IPS-18c (cell line): ENCODE results near the gene SGK1.

Source experiments
- H3K4me3 ChIP-seq: 2 replicates; pipeline ENCODE4 v1.7.0; 2013; ENCODE audit warnings: low read depth, mild to moderate bottlenecking, low read length, moderate library complexity; ENCODE audit not compliant: insufficient read depth
- H3K9me3 ChIP-seq: one replicate; pipeline ENCODE4 v1.6.1; 2013; ENCODE audit warnings: mild to moderate bottlenecking, low read length, moderate library complexity; ENCODE audit not compliant: control insufficient read depth, insufficient read depth

SGK1 gene

DNA sequence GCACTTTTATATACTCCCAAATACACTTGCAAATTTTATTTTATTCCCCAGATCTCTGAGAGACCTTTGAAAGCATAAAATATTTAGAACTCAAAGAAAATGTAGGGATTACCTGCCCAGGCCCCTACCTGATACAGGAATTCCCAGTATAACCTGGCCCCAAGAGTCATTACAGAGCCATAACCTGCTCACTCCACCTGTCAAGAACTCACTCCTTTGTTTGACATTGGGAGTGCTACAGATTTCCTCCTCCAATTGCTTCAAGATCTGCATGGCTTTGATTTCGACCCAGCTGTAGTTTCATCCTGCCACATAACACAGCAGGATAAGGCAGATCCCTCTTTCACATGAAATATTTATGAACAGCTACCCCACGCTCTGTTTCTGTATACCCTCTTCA, 169.3 kb downstream of the SGK1 start:
- H3K9me3 ChIP-seq, result no peaks in the 10 kb centered on the region
- H3K4me3 ChIP-seq, result no peak overlapping the region

DNA sequence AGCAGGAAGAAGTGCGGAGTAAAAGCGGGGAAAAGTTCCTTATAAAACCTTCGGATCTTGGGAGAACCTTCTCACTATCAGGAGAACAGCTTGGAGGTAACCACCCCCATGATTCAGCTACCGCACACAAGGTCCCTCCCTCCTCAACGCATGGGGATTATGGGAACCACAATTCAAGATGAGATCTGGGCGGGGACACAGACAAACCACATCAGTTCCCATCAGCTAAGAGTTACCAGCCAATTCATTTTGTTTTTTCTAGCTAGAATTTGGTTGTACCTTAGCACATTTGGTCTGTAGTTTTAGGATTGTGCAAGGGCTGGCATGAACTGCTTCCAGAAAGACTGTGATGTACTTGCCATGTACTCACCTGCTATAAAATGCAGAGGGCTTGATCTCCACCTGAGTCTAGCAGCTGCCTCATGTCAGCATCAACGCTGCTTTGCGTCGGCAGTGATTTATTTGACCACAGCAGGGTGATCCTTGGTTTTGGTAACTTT, 170.8 kb downstream of the SGK1 start:
- H3K4me3 ChIP-seq, result no peak overlapping the region
- H3K9me3 ChIP-seq, result no peaks in the 10 kb centered on the region

DNA sequence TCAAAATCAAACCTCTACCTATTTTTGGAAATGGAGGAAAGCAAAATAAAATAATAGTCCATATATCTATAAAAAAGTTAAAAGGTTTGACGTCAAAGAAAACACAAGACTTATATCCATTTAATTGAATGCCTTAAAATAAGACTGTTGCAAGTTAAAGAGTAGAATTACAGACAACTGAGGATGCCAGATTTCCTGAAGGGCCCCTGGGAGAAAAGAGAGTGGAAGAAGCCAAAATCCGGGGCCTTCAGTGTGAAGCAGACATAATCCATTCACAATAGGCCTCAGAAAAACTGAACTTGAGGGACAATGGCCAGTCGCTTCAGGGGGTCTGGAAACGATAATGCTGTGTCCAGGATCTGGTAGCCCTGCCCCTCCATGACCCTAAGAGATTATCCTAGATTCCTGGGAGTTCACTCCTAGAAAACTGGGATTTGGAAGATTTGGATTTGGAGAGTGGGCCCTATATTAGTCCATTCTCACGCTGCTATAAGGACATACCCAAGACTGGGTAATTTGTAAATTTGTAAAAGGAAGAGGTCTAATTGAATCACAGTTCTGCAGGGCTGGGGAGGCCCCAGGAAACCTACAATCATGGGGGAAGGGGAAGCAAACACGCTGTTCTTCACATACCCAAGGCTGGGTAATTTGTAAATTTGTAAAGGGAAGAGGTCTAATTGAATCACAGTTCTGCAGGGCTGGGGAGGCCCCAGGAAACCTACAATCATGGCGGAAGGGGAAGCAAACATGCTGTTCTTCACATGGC, 171.5 kb downstream of the SGK1 start:
- H3K4me3 ChIP-seq, result no peak overlapping the region
- H3K9me3 ChIP-seq, result no peaks in the 10 kb centered on the region

DNA sequence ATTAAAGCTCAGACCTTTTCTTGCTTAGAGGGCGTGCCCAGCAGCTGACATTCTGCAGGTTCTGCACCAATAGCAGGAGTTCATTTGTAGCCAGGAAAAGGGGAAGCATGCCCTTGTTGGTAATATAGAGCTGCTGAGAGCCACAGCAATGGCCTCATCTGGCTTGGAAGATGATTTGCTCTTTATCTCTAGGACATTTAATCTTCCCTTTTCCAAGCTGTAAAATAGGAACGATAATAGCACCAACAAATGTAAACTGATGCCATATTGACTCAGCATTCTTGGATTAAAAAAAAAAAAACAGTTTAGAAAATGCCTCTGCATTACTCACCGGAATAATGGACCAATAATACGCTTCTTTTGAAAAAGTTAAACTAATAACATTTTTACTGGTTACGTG, 172.1 kb downstream of the SGK1 start:
- no peaks in the 10 kb centered on the region for H3K9me3 ChIP-seq
- H3K4me3 ChIP-seq, result no peak overlapping the region

DNA sequence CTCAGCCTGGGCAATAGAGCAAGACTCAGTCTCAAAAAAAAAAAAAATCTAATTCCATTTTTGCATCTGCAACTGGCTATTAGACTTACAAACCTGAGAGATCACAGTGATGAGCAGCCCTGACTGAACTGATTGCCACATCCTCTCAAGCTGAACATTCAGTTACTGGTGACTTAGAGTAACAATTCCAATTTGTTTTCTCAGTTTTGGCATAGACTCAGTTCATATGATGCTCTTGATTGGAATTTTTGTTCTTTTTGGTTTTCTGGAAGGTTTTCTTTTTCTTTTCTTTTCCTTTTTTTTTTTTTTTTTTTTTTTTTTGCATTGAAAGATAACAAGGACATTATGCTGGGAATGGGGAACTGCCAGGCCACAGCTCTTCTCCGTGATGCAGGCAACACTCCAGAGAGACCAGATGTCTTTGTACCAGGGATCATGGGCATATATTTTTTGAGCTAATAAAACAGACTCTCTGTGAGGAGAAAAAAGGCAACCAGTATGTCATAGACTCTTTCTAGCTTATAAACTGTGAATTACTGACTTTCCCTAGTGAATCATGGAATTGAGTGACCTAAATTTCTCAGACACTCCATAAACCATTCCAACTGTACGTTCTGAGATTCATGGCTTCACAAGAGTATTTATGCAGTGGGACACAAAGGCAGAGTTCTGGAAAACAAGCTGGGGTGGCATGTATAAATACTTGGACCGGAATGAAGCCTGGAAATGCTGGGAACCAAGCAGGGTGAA, 179.5 kb downstream of the SGK1 start:
- H3K9me3 ChIP-seq, result no peaks in the 10 kb centered on the region
- H3K4me3 ChIP-seq, result no peak overlapping the region

DNA sequence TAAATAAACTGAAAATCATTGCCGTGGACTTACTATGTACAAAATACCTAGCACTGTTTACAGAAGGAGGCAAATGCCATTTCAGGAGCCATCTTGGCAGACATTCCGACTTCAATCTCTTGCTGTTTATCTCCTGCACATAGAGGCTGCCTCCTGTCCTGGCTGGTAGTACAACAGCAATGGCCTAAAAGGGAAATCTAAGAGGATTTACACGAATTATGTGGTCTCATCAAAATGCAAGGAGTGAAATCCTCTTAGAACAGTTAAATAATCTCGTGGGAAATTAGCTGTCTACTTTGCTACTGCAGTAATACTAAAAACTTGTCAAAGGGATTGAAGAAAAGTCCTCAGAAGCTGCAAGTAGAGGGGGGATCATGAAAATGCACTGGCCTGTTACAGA, 183.3 kb downstream of the SGK1 start:
- Histone ChIP-seq H3K9me3 (no peaks in the 10 kb centered on the region), H3K4me3 (no peak overlapping the region)

DNA sequence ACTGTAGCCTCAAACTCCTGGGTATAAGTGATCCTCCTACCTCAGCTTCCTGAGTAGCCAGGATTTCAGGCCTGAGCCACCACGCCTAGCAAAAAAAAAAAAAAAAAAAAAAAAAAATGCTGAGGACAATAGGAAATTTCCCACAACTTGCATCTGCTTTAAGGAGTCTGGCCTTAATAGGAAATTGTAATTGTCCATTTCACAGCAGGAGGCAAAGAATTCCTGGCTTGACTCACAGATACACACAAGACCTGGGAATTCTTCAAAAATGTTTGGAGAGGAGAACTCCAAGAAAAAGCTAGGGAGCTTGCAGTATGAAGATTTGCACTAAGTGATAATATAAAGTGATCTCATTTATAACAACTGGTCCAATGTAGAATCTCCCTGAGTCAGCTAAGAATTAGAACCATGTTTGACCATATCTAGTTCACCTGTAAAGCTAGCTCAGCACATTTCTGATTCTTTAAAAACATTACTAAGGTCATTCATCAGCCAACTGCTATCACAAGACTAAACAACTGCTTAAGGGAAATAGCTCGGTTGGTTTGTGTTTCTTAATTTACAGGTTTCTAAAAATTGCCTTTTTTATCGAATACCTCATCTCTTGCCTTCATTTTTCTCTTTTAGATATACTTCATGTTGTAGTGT, 185.3 kb downstream of the SGK1 start:
- no peaks in the 10 kb centered on the region for H3K9me3 ChIP-seq
- no peak overlapping the region for H3K4me3 ChIP-seq

DNA sequence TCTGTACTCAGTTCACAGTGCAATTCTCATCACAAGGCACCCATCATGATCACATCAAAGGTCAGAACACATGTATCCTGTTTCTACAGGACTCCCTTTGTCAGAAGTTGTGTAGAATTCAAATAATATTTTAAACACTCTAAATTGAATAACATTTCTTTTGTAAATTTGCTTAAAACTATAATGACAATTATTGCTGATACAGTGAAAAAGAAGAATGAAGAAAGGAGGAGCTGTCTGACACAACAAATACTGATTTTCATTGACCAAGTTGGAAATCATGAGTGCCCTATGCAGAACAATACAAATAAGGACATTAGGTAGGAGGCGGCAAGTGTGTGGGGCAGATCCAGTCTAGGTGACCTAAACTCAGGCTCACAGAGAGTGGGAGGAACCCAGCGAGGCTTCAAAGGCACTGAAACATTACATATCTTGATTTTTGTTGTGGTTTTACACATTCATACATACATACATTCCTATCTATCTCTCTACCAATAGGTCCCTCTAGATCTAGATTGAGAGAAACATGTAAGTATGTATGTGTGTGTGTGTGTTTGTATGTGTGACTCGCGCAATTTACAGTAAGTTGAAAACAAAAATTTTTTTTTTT, 186.3 kb downstream of the SGK1 start:
- Histone ChIP-seq H3K4me3 (no peak overlapping the region), H3K9me3 (no peaks in the 10 kb centered on the region)

DNA sequence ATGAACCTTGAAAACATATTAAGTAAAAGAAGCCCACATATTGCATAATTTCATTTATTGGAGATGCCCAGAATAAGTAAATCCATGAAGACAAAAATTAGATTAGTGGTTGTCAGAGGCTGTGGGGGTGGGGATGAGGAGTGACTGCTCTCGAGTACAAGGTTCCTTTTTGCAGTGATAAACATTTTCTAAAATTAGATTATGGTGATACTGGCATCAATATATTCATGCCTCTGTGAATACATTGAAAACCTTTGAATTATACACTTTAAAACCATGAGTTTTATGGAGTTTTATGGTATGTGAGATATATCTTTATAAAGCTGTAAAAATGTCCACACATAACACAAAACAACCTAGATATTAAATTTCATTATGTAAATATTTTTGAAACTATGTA, 189.8 kb downstream of the SGK1 start:
- no peaks in the 10 kb centered on the region for H3K9me3 ChIP-seq
- no peak overlapping the region for H3K4me3 ChIP-seq

DNA sequence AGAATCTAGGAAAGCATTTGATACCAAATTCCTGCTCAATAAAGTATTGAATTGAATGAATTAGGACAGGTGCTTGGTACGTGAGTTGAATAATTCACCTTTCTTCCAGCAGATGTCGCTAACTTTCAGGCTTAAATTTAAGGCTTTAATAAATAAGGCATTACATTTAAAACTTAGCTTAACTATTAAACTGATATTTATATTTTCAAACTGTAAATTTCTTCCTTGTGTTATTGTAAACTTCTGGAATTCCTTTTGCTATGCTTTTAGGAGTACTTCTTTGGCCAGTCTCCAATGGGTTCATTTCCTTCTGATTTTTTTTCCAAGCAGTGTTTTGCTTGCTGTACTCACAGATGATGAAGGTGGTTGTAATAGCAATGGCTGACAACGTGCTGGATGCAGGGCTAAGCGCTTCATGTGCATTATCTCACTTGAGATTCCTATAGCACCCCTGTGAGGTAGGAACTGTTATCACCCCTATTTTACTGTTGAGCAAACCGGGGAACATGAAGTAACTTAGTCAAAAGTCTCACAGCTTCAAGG, 194.2 kb downstream of the SGK1 start:
- no peak overlapping the region for H3K4me3 ChIP-seq

DNA sequence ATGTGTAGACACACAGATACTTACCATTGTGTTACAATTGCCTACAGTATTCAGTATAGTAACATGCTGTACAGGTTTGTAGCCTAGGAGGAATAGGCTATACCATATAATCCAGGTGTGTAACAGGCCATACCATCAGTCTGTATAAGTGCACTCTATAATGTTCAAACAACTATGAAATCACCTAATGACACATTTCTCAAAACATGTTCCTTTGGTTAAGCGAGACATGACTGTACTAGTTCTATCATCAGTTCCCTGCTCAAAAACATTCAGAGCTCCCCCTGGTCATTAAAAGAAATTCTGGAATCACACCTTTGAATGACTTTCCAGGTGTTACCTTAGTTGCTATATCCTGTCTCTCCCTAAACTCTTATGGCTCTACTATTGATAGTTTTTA, 195.1 kb downstream of the SGK1 start:
- Histone ChIP-seq H3K9me3 (no peaks in the 10 kb centered on the region), H3K4me3 (no peak overlapping the region)

More for the DNA sequence above, 194.2 kb downstream of the SGK1 start:
- H3K9me3 ChIP-seq, result no peaks in the 10 kb centered on the region

DNA sequence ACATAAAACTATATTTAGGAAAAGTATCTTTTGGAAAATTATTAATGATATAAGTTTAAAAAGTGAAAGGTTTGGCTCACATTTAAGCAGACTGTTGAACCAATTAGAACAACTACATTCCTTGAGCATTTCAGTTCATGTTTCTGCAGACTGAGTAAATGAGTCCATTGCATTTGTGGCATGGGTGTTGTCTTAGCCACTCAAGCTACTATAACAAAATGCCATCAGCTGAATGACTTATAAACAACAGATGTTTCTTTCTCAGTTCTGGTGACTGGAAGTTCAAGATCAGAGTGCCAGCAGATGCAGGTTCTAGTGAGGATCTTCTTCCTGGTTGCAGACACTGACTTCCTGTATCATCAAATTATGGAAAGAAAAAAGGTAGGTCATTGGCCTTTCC, 198.4 kb downstream of the SGK1 start:
- Histone ChIP-seq H3K9me3 (no peaks in the 10 kb centered on the region), H3K4me3 (no peak overlapping the region)
